ACC112 (cell line): ENCODE results near the gene GAB4.
"Not testable (repeated sequence)": the region's sequence is repeated elsewhere in the genome, so short reads cannot be mapped to it uniquely, and the experiment has no call there.

Source experiments
- H2AFZ ChIP-seq: fragments of 200-600 bp; sonication (generic); one replicate; pipeline ENCODE4 v1.6.0; 2017; ENCODE audit warnings: antibody characterized with exemption, low read length; ENCODE audit not compliant: unreplicated experiment
- H3K27ac ChIP-seq: fragments of 200-600 bp; sonication (generic); 2 replicates; pipeline ENCODE4 v1.5.1; 2014; ENCODE audit warnings: low read depth, mild to moderate bottlenecking, antibody characterized with exemption, low read length, moderate library complexity
- H3K27me3 ChIP-seq: fragments of 200-600 bp; sonication (generic); 2 replicates; pipeline ENCODE4 v1.6.1; 2014; ENCODE audit warnings: mild to moderate bottlenecking, antibody characterized with exemption, low read length, moderate library complexity, mixed read lengths; ENCODE audit not compliant: insufficient read depth
- H3K36me3 ChIP-seq: fragments of 200-600 bp; sonication (generic); 2 replicates; pipeline ENCODE4 v1.6.1; 2016; ENCODE audit warnings: mild to moderate bottlenecking, antibody characterized with exemption, low read length, moderate library complexity, mixed read lengths; ENCODE audit not compliant: insufficient read depth
- H3K4me1 ChIP-seq: fragments of 200-600 bp; sonication (generic); one replicate; pipeline ENCODE4 v1.6.1; 2016; ENCODE audit warnings: low read length, mixed read lengths; ENCODE audit not compliant: insufficient read depth, unreplicated experiment, control insufficient read depth
- H3K4me3 ChIP-seq: fragments of 200-600 bp; sonication (generic); 2 replicates; pipeline ENCODE4 v1.5.1; 2014; ENCODE audit warnings: mild to moderate bottlenecking, low read depth, low read length
- H3K79me2 ChIP-seq: fragments of 200-600 bp; sonication (generic); one replicate; pipeline ENCODE4 v1.6.0; 2016; ENCODE audit warnings: low read length; ENCODE audit not compliant: control insufficient read depth, unreplicated experiment, insufficient read depth

Gene GAB4

GRCh38 chr22:17034532-17034931 is 26.5 kb upstream of the GAB4 start:
- not testable (repeated sequence) for H3K4me1 ChIP-seq, H2AFZ ChIP-seq, H3K27ac ChIP-seq, H3K27me3 ChIP-seq, H3K4me3 ChIP-seq, H3K36me3 ChIP-seq
- H3K79me2 ChIP-seq: peaks cover 16% of the 10 kb centered on the region

GRCh38 chr22:17032277-17032676 is 24.3 kb upstream of the GAB4 start:
- not testable (repeated sequence) for H3K27ac ChIP-seq, H3K4me1 ChIP-seq, H3K27me3 ChIP-seq, H3K4me3 ChIP-seq, H3K79me2 ChIP-seq, H2AFZ ChIP-seq, H3K36me3 ChIP-seq

GRCh38 chr22:17024380-17024779 is 16.4 kb upstream of the GAB4 start:
- not testable (repeated sequence) for H3K4me3 ChIP-seq, H3K27ac ChIP-seq, H3K36me3 ChIP-seq, H3K79me2 ChIP-seq, H3K4me1 ChIP-seq, H2AFZ ChIP-seq, H3K27me3 ChIP-seq

- not testable (repeated sequence) for H3K4me3 ChIP-seq, H3K36me3 ChIP-seq, H2AFZ ChIP-seq, H3K4me1 ChIP-seq, H3K27ac ChIP-seq, H3K79me2 ChIP-seq
- peaks cover 13% of the 10 kb centered on the region for H3K27me3 ChIP-seq
These were observed 7.5 kb upstream of the GAB4 start for GRCh38 chr22:17015552-17015951.

- peaks cover 18% of the 10 kb centered on the region for H3K27me3 ChIP-seq
- H3K27ac ChIP-seq, H2AFZ ChIP-seq, H3K36me3 ChIP-seq, H3K79me2 ChIP-seq, H3K4me3 ChIP-seq, H3K4me1 ChIP-seq: not testable (repeated sequence)
These were observed 6.0 kb upstream of the GAB4 start for GRCh38 chr22:17014101-17014440.

- H3K4me1 ChIP-seq: no peaks in the 10 kb centered on the region
- peaks cover 18% of the 10 kb centered on the region for H3K27me3 ChIP-seq
- no peaks in the 10 kb centered on the region for H3K79me2 ChIP-seq
- H3K4me3 ChIP-seq: no peak overlapping the region
- H3K36me3 ChIP-seq: no peaks in the 10 kb centered on the region
- no peak overlapping the region for H3K27ac ChIP-seq
- H2AFZ ChIP-seq: no peak overlapping the region
These were observed 5.5 kb upstream of the GAB4 start for GRCh38 chr22:17013396-17014100.

GRCh38 chr22:17012267-17012666 is 4.2 kb upstream of the GAB4 start:
- Histone ChIP-seq H3K36me3 (no peaks in the 10 kb centered on the region), H3K4me3 (no peak overlapping the region), H3K27me3 (peaks cover 28% of the 10 kb centered on the region), H2AFZ (no peak overlapping the region), H3K79me2 (no peaks in the 10 kb centered on the region), H3K27ac (no peak overlapping the region), H3K4me1 (no peaks in the 10 kb centered on the region)

- Histone ChIP-seq H3K4me3 (no peak overlapping the region), H3K4me1 (no peaks in the 10 kb centered on the region), H2AFZ (no peak overlapping the region), H3K27me3 (peaks cover 33% of the 10 kb centered on the region), H3K27ac (no peak overlapping the region), H3K79me2 (no peaks in the 10 kb centered on the region), H3K36me3 (no peaks in the 10 kb centered on the region)
These were observed 1.7 kb upstream of the GAB4 start for GRCh38 chr22:17009640-17010291.

GRCh38 chr22:17007257-17007656 is 765 bp downstream of the GAB4 start:
- no peak overlapping the region for H3K27ac ChIP-seq
- H3K79me2 ChIP-seq: no peaks in the 10 kb centered on the region
- H3K4me3 ChIP-seq: no peak overlapping the region
- no peaks in the 10 kb centered on the region for H3K36me3 ChIP-seq
- H3K27me3 ChIP-seq: peaks cover 34% of the 10 kb centered on the region
- H3K4me1 ChIP-seq: no peaks in the 10 kb centered on the region
- no peak overlapping the region for H2AFZ ChIP-seq

- Histone ChIP-seq H3K27ac (no peak overlapping the region), H3K36me3 (no peaks in the 10 kb centered on the region), H3K79me2 (no peaks in the 10 kb centered on the region), H3K27me3 (peaks cover 45% of the 10 kb centered on the region), H3K4me1 (no peaks in the 10 kb centered on the region), H3K4me3 (no peak overlapping the region), H2AFZ (no peak overlapping the region)
These were observed 18.1 kb downstream of the GAB4 start for GRCh38 chr22:16989915-16990314.

- no peak overlapping the region for H2AFZ ChIP-seq
- H3K36me3 ChIP-seq: no peaks in the 10 kb centered on the region
- H3K4me3 ChIP-seq: no peak overlapping the region
- peaks cover 32% of the 10 kb centered on the region; the same call in 1 of the 2 replicates for H3K27me3 ChIP-seq
- no peaks in the 10 kb centered on the region for H3K4me1 ChIP-seq
- no peaks in the 10 kb centered on the region for H3K79me2 ChIP-seq
- H3K27ac ChIP-seq: no peak overlapping the region
These were observed 19.8 kb downstream of the GAB4 start for GRCh38 chr22:16988257-16988656.
